Neural cell (in vitro differentiated cells): ENCODE results near the gene NDE1.

Source experiments
- CTCF ChIP-seq: fragments of 450-650 bp; IDR thresholded peaks from 2 replicates; pipeline ENCODE4 v1.5.1; 2014; ENCODE audit warnings: antibody characterized with exemption, mild to moderate bottlenecking, moderate library complexity; ENCODE audit not compliant: poor library complexity, severe bottlenecking
- EP300 ChIP-seq: fragments of 450-650 bp; conservative IDR thresholded peaks from 2 replicates; pipeline ENCODE4 v1.6.1; 2014; ENCODE audit warnings: antibody characterized with exemption, mild to moderate bottlenecking, moderate library complexity; ENCODE audit not compliant: poor library complexity, severe bottlenecking
- REST ChIP-seq: IDR thresholded peaks from 2 replicates; pipeline ENCODE4 v1.6.1; 2012; ENCODE audit warnings: borderline replicate concordance
- TAF1 ChIP-seq: IDR thresholded peaks from 2 replicates; pipeline ENCODE4 v1.6.1; 2012; ENCODE audit warnings: low read depth

GRCh38 chr16:15649727-15650018, 372 bp upstream of the NDE1 start:
- TF ChIP-seq EP300 = no peak
- no peak for TF ChIP-seq TAF1
- TF ChIP-seq CTCF = no peak
- no peak for TF ChIP-seq REST
